Heart right ventricle (tissue), 16 donors: ENCODE data around the gene MGAT1. TPM values are rescaled to one million over a fixed set of nuclear protein-coding genes. Genes with fewer than 3 reads are reported as not detected.

Source experiments
- ATAC-seq, 8 donors: fragments of 200-7000 bp; cut with Tn5 transposase; one replicate each; pipeline ENCODE4 v1.9.1; 2020; ENCODE audit warnings: mild to moderate bottlenecking in 8 of 8, moderate library complexity in 8 of 8, moderate number of reproducible peaks in 1 of 8
- DNase-seq, 2 donors: peaks; one replicate each; pipeline ENCODE4 v3.0.0-alpha.2; 2020
- H3K27ac ChIP-seq, 10 donors: fragments of 200-600 bp; sonication (generic) in 2 of 10; one replicate each; pipeline versions ENCODE4 v1.5.0 to v1.8.0; 2020 to 2022; ENCODE audit warnings: mild to moderate bottlenecking in 3 of 10
- H3K27me3 ChIP-seq, 7 donors: fragments of 200-600 bp; one replicate each; pipeline ENCODE4 v1.8.0; 2021 to 2022; ENCODE audit warnings: mild to moderate bottlenecking in 2 of 7
- H3K36me3 ChIP-seq, 9 donors: fragments of 200-600 bp; sonication (generic) in 1 of 9; one replicate each; pipeline versions ENCODE4 v1.5.0 to v1.8.0; 2020 to 2022; ENCODE audit warnings: mild to moderate bottlenecking in 2 of 9
- H3K4me1 ChIP-seq, 9 donors: fragments of 200-600 bp; sonication (generic) in 1 of 9; one replicate each; pipeline versions ENCODE4 v1.5.0 to v1.8.0; 2020 to 2022; ENCODE audit warnings: mild to moderate bottlenecking in 4 of 9
- H3K4me3 ChIP-seq, 10 donors: fragments of 200-600 bp; sonication (generic) in 2 of 10; one replicate each; pipeline versions ENCODE4 v1.5.0 to v1.8.0; 2020 to 2022; ENCODE audit warnings: mild to moderate bottlenecking in 7 of 10, moderate library complexity in 2 of 10
- H3K9me3 ChIP-seq, 11 donors: fragments of 200-600 bp in 10 of 11; sonication (generic) in 2 of 11; one replicate each; pipeline versions ENCODE4 v1.5.0 to v1.8.0; 2013 to 2022; ENCODE audit warnings: mild to moderate bottlenecking in 2 of 11, control low read depth in 1 of 11, moderate library complexity in 1 of 11
- CTCF ChIP-seq, 9 donors: fragments of 200-600 bp; sonication (generic) in 2 of 9; IDR thresholded peaks; one replicate each; pipeline versions ENCODE4 v1.5.0 to v1.8.0; 2021 to 2022; ENCODE audit warnings: antibody characterized with exemption in 9 of 9, mild to moderate bottlenecking in 5 of 9, moderate library complexity in 1 of 9
- WGBS, 2 donors: extraction: QIAGEN DNeasy Blood & Tissue Kit; methylation state at CpG; one replicate each; pipeline ENCODE4 v1.1.7; 2013; ENCODE audit warnings: inconsistent platforms in 1 of 2; 5-methylcytosine and 5-hydroxymethylcytosine counted together
- intact Hi-C, 10 donors: fragments of 100-400 bp; cut with DNase I; formaldehyde crosslinking; loops; one replicate each; pipeline versions ENCODE4 v1.11.1 to v1.14.2; 2022
- polyA plus RNA-seq, 2 donors: library from polyadenylated mRNA; stranded (reverse); fragments of 200-250 nt; gene quantifications; one replicate each; pipeline ENCODE4 v1.2.3, GENCODE V29; 2013
- total RNA-seq, 10 donors: library from RNA; stranded (reverse); fragmentation: NEBNext Ultra II Directional in 3 of 10; extraction: Animal tissue kit (Norgen Biotek cat#: 25700) in 3 of 10; gene quantifications; one replicate each; pipeline versions ENCODE4 v1.2.1 to v1.2.4, GENCODE V29; 2021 to 2023
- donor health status: Arrhythmogenic right ventricular cardiomyopathy.
- donor health status: ischemic (EF 13 %, LVEDD 7.1; RV severe dilation, severe dysfunction).
- donor health status: healthy with polysubstance abuse.
- donor health status: DM: no; HTN: yes; CAD: no.
- donor health status: DM: no; HTN: no; CAD: no.
- donor health status: ischemic (EF 25% LVEDD 6.9; RV normal size, moderate dysfunction).
- donor health status: ischemic (EF 25% LVEDD 5.7; RV mildly dilated, moderate dysfunction).
- donor health status: healthy.
- donor health status: DM: yes; HTN: yes; CAD: no.
- donor health status: Ischemic cardiomyopathy.
- donor health status: ischemic (EF 35%, LVEDD 5.7; RV mildly dilated, moderate dysfunction).
- donor health status: nonischemic (EF 11% LVEDD 7.7; RV severe dilation, severe dysfunction).
- donor health status: DM: yes; HTN: yes; CAD: no.
- donor health status: PGD.
- donor health status: ischemic (EF 29% LVEDD 5.4; RV normal size, mild dysfunction).
- donor health status: nonischemic (EF 23%, LVEDD 6.1; RV moderate dilation, normal function).

The MGAT1 gene
- total and polyA plus RNA-seq, 12 donors = 50.1 to 127 (median 66.1) TPM

DNA sequence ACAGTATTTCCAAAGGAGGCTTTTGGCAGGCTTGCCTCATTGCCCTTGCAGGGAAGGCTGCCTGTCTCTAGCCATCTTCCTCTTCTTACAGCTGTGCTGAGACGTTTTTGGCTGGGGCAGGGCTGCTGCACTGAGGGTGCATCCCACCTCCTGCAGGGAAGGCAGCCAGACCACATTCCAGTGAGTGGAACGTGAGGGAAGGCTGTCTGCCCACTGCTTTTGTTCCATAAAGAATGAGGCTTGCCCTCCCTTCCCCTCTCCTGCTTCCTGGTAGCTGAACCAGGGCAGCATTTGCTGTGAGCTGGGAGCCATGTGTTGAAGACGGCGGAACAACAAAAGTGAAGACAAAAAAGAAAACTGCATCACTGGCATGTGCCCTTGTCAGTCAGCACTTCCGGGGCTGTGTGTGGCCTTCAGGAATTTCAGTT, 16.8 kb downstream of the MGAT1 start:
- Histone ChIP-seq H3K36me3 (peaks cover 0 to 38% (median 11%) of the 10 kb centered on the region in 9 donors), H3K9me3 (no peaks in the 10 kb centered on the region), H3K4me3 (peak overlapping the region in 2 of 10 donors; percentile 2 to 3), H3K4me1 (peaks cover 25 to 63% (median 55%) of the 10 kb centered on the region in 9 donors), H3K27ac (peak overlapping the region; percentile 2 to 87 (median 70)), H3K27me3 (no peaks in the 10 kb centered on the region)
- intact Hi-C loops = loop anchor here in 9 of 10 donors (2.0 to 10.0 kb wide), 7 partner anchors 46 to 399 kb away; partner anchors contain the start of gene ZFP62 (in 3 of the 9)
- DNase-seq = no peak
- ATAC-seq = peak in 7 of 8 donors; percentile 44 to 63 (median 49)
- whole genome bisulfite sequencing, 2 donors = 13 to 15% methylated on average over 5 of the region's 5 CpGs
- TF ChIP-seq CTCF (IDR thresholded peaks at IDR 0.05) = no peak

DNA sequence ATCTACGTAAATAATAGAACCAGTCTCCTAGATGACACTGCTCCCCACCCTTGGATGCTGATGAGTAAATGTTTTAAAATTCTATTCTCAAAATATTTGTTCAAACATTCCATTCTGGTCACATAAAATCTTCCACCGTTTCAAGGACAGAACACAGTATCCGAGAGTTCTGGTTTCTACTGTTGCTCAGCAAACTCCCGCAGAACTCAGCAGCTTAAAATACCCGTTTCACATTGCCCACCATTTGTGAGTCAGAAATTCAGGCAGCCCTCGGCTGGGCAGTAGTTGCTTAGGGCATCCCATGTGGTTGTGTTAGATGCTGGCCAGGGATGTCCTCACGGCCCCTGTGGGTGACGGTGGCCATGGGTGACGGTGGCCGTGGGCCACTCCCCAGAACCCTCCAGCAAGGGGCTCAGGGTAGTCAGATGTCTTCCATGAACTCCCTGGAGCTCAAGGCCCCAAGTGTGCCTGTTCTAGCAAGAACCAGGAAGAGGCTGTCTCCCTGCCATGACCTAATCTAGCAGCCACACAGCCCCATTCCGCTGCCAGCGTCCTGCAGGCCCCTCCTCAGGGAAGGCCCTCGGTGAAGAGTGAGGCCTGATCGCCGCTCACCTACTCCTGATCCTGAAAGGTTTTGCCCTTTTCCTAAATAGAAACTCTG, 17.4 kb downstream of the MGAT1 start:
- peak overlapping the region in 2 of 10 donors; percentile 2 to 3 for H3K4me3 ChIP-seq
- peaks cover 25 to 57% (median 49%) of the 10 kb centered on the region in 9 donors for H3K4me1 ChIP-seq
- intact Hi-C loops = loop anchor here in 9 of 10 donors (2.0 to 10.0 kb wide), 7 partner anchors 47 to 400 kb away; partner anchors contain the start of gene ZFP62 (in 3 of the 9)
- ATAC-seq (peak; percentile 29 to 58 (median 39)), DNase-seq (no peak)
- TF ChIP-seq CTCF (IDR thresholded peaks at IDR 0.05) = no peak
- peak overlapping the region; percentile 2 to 87 (median 70) for H3K27ac ChIP-seq
- 54 to 62% methylated on average over 15 of the region's 15 CpGs for WGBS, 2 donors
- peaks cover 0 to 32% (median 7%) of the 10 kb centered on the region in 9 donors for H3K36me3 ChIP-seq
- no peaks in the 10 kb centered on the region for H3K9me3 ChIP-seq
- H3K27me3 ChIP-seq = no peaks in the 10 kb centered on the region

DNA sequence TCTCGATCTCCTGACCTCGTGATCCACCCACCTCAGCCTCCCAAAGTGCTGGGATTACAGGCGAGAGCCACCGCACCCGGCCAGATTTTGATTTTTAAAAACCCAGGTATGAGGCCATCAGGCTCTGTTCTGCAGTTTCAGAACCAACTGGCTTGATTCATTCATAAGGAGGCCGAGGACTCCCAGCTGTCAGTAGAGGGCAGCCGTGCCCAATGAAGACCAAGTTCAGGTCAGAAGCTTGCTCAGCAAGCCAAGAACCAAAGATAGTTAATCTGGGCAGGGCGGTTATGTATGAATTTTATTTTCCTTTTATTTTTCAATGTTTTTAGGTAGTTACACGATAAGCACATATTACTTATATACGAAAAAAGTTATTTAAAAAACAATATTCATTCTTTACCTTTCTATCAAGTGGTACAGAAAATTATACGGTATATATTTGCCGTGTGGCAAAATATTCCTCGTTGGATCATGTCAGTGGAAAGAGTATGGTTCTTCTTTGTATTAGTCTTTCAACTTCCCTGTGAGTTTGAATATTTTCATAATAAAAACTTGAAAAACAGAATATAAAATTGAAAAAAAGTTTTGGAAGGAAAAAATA, 18.0 kb downstream of the MGAT1 start:
- Histone ChIP-seq H3K4me3 (no peak overlapping the region), H3K36me3 (peaks cover 0 to 26% (median 3%) of the 10 kb centered on the region in 9 donors), H3K27ac (peak overlapping the region in 5 of 10 donors; percentile 54 to 87 (median 71)), H3K27me3 (no peaks in the 10 kb centered on the region), H3K4me1 (peaks cover 25 to 53% (median 46%) of the 10 kb centered on the region in 9 donors), H3K9me3 (no peaks in the 10 kb centered on the region)
- intact Hi-C loops = loop anchor here (1.0 to 10.0 kb wide), 10 partner anchors 48 to 400 kb away; partner anchors contain the start of gene ZFP62 (in 4 of the 10)
- peak; percentile 49 to 90 (median 79) for TF ChIP-seq CTCF (IDR thresholded peaks at IDR 0.05)
- WGBS, 2 donors = 36 to 41% methylated on average over 13 of the region's 13 CpGs
- ATAC-seq (peak; percentile 70 to 83 (median 76)), DNase-seq (peak; percentile 77 to 86)

- H3K4me1 ChIP-seq = peaks cover 25 to 46% (median 43%) of the 10 kb centered on the region in 9 donors
- no peaks in the 10 kb centered on the region for H3K9me3 ChIP-seq
- 81 to 83% methylated on average over 12 of the region's 12 CpGs for WGBS, 2 donors
- no peaks in the 10 kb centered on the region for H3K27me3 ChIP-seq
- H3K4me3 ChIP-seq = no peak overlapping the region
- no peak overlapping the region for H3K27ac ChIP-seq
- H3K36me3 ChIP-seq = peaks cover 0 to 17% (median 0%) of the 10 kb centered on the region in 9 donors
- ATAC-seq (no peak), DNase-seq (no peak)
- TF ChIP-seq CTCF (IDR thresholded peaks at IDR 0.05) = no peak
- intact Hi-C loops = loop anchor here in 9 of 10 donors (1.0 to 10.0 kb wide), 9 partner anchors 69 to 401 kb away; partner anchors contain the start of gene ZFP62 (in 1 of the 9)
Measured at GRCh38 chr5:180783340-180784052, 19.1 kb downstream of the MGAT1 start.
